NCI-H1417 treated with DMSO at 0.1 percent for 48 hours (cell line): ENCODE results near the gene LRRC74B.
"Not testable (repeated sequence)": the region's sequence is repeated elsewhere in the genome, so short reads cannot be mapped to it uniquely, and the experiment has no call there.

Source experiments
- DNase-seq: peaks from one replicate; lab custom pipeline; 2025; lab: John Stamatoyannopoulos, UW

LRRC74B gene

GRCh38 chr22:21054714-21055563, 9.2 kb downstream of the LRRC74B start:
- DNase-seq, result no peak

- no peak for DNase-seq
Measured at GRCh38 chr22:21055564-21055834, 9.8 kb downstream of the LRRC74B start.

- no peak for DNase-seq
Measured at GRCh38 chr22:21055880-21056319, 10.2 kb downstream of the LRRC74B start.

GRCh38 chr22:21060363-21060762, 14.6 kb downstream of the LRRC74B start:
- DNase-seq, result not testable (repeated sequence)

GRCh38 chr22:21061660-21062321, 16.0 kb downstream of the LRRC74B start:
- not testable (repeated sequence) for DNase-seq

GRCh38 chr22:21064425-21064824, 18.7 kb downstream of the LRRC74B start:
- DNase-seq, result not testable (repeated sequence)

DNA sequence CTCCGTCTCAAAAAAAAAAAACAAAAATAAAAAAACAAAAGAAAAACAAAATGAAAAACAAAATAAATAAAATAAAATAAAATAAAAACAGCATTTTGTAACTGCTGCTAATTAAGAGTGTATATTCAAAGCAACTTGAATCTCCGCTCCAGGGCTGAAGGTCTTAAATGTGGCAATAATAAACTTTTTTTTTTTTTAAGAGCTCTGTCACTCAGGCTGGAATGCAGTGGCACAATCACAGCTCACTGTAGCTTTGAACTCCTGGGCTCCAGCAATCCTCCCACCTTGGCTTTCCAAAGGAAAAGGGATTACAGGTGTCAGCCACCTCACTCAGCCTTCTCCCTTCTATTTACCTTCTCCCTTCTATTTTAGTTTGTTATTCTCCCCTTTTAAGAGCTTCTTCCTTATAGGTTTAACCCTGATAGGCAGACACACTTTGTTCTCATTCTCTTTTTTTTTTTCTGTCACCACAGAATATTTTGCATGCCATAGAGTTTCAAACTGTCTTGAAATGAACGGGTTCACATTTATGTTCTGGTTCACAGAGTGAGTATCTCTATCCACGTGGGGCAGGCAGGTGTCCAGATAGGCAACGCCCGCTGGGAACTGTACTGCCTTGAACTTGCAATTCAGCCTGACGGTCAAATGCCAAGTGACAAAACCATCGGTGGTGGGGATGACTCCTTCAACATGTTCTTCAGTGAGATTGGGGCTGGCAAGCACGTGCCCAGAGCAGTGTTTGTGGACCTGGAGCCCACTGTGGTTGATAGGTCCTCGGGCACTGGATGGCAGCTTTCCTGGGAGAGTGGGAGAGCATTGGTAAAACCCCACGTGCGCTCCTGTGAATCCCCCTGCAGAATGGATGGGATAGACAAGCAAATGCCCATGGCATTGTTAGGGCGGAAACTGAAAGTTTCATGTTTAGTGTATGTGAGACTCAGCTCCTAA, 19.4 kb downstream of the LRRC74B start:
- DNase-seq, result no peak

DNA sequence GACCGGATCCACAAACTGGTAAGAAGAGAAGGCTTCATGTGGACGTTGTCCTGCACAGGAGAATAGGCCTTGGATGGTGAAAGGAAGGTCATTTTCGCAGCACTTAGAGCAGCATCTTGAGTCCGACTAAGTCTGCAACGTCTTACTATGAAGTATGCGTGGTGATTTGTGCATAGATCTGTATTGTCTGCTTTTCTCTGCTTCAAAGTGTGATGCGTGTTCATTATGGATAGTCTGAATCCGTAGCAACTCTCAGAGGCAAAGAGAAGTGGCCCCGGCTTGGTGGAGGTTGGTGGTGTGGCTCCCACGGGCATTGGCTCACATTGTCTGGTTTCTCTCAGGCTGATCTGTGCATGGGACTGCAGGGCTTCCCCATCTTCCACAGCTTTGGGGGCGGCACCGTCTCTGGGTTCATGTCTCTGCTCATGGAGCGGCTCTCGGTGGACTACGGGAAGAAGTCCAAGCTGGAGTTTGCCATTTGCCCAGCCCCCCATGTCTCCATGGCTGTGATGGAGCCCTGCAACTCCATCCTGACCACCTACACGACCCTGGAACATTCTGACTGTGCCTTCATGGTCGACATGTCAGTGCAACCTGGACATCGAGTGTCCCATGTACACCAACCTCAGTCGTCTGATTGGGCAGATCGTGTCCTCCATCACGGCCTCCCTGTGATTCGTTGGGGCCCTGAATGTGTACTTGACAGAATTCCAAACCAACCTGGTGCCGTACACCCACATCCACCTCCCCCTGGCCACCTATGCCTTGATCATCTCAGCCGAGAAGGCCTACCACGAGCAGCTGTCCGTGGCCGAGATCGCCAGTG, 21.5 kb downstream of the LRRC74B start:
- no peak for DNase-seq

DNA sequence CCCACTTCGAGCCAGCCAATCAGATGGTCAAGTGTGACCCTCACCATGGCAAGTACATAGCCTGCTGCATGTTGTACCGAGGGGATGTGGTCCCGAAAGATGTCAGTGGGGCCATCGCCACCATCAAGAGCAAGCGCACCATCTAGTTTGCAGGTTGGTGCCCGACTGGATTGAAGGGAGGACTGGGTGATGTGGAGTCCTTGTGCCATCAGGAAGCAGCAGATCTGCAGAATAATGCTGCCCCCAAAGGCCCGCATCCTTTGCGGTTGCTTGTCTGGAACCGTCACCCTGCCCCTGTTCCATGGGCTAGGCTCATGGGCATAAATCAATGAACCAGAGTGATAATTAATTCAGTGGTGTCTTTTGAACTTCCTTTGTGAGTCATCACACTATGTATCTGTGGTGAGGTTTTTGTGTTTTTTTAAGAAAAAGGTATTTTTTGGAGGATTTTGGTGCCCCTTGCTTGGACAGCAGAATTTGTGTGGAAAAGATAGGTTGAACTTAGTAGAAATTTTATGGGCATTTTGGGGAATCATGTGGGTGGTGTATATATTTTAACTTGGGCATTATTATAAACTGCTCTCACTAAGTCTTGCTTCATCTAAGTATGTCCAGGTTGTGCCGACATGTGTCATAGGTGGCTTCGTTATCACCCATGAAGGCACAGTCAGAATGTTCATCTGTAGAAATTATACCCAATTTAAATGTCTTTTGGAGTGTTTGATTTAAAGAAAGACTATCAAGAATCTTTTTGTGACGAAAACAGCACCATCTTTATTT, 22.3 kb downstream of the LRRC74B start:
- DNase-seq, result no peak

- DNase-seq, result no peak
Measured at GRCh38 chr22:21068681-21069276, 23.0 kb downstream of the LRRC74B start.

DNA sequence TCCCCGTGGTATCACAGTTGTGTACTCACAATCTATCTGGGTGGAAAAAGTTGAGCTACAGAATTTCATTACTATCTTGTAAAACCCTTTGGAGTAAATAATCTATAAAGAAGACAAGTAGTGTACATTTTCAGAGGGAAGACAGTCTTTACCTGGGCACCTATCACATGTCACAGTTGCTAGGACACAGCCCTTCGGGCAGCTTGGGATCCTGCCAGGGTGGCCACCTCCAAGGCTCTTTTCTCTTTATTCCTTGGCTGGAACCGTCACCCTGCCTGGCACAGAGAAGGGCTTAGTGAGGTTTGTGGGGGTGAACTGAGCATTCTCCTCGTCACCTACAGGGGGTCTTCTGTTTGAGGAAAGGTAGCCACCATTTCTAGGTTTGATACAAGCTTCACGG, 23.6 kb downstream of the LRRC74B start:
- DNase-seq, result no peak

DNA sequence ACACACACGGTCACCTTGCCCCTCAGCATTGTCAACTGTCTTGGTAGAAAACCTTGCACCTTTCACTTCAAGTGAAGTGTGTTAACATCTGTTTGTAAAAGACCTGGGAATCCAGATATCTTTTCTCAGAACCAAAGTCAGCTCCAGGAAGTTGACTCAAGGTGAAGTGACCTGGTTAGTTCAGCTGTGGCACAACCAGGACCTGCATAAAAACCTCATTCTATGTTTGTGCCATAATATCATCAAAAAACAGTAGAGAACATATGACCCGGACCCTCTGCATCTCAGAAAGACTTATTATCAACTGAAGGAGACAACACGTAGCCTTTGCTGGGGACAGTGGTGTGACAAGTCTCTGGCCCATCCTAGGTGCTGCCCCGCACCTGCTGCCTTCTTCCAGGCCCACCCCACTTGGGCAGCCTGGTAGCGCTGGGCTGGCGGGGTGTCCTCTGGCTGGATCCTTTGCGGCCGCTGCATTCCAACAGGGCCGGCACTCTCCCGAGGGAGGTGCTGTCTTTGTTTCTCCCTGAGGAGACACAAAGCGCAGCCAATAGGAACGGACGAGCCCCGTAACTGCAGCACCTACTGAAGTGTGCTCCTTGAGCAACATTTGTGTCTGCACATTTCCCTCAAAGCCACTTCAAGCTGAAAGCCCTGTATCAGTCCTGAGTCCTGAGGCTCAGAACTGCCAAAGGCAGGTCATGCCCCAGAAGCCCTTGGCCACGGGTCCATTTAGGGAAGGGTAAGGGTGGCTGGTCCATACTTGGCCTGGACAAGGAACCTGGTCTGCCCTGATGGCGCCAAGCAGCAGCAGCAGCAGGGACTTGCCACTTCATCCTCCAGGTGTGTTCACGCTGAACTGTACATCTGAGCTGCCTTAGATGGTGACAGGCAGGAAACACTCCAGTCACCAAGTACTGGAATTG, 25.2 kb downstream of the LRRC74B start:
- no peak for DNase-seq

DNA sequence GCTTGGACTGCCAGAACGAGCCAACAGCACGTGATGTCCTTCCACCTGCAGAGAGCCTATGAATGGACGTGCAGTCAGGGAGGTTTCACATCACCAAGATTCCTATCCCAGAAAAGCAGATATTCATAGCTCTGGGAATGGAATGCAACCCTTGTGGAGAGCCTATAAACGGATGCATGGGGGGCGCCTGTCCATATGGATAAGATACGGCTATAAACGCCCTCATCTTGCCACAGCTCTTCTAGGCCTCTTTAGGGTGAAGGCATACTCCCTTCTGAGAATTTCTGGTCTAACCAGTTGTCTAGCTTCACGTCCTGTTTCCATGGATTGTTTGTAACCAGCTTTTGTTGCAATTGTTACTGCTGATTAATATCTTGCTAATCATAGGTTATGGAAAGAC, 26.1 kb downstream of the LRRC74B start:
- not testable (repeated sequence) for DNase-seq

- DNase-seq, result no peak
Measured at GRCh38 chr22:21073023-21073422, 27.3 kb downstream of the LRRC74B start.

GRCh38 chr22:21073482-21073881, 27.7 kb downstream of the LRRC74B start:
- DNase-seq, result no peak

GRCh38 chr22:21074102-21074715, 28.5 kb downstream of the LRRC74B start:
- DNase-seq, result no peak

DNA sequence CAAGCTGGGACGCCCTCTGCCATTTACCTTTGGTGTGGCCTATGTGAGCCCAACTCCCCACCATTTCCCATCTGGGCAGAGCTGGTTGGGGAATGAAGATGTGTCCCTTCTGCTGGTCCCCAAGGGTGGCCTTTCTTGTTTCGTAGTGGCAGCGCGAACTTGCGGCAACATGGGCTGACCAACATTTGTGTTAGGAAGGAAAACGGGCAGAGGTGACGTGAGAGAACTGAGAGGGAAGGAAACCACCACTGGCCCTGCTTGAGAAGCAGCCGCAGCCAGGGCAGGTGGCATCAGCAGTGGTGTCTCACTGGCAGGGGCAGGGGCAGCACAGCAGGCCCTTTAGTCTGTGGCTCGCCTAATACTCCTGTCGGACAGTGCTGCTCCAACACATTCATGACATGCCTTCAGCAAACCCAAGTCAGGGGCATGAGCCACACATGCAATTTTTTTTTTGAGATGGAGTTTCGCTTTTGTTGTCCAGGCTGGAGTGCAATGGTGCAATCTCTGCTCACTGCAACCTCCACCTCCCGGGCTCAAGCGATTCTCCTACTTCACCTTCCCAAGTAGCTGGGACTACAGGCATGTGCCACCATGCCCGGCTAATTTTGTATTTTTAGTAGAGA, 29.9 kb downstream of the LRRC74B start:
- DNase-seq, result no peak

DNA sequence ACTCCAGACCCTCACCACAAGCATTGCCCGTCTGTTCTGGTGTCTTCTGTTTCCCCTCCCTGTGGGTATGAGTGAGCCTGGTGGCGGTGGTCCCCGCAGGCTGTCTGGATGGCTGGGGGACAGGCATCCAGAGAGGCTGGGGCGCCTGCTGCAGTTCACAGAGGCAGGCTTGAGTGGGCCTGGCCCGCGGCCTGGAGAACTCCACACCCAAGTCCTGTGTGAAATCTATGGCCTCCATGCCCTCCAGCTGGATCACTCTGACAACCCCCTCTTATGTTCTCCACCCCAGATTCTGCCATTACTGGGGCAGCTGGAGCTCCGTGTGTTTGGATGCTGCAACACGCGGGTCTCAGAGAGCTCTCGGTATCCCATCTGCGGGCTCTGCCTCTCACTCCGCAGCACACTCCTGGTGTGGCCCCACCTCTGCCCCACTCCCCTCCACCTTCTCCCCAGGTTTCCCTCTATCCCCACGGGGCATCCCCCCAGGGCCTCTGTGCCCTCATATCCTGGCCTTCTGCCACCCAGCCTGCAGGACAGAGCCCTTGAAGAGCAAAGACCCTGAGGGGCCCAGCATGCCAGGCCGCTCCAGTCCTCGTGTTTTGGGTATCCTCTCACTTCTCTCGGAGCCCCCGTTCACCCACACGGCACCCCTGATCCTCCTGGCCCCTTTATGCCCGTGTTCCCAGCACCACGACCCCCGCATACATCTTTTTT, 31.3 kb downstream of the LRRC74B start:
- no peak for DNase-seq
